Measurements from ENCODE around the gene LAMTOR5. TPM values are rescaled to one million over a fixed set of nuclear protein-coding genes. Genes with fewer than 3 reads are reported as not detected.
"Not testable (repeated sequence)": the region's sequence is repeated elsewhere in the genome, so short reads cannot be mapped to it uniquely, and the experiment has no call there.

Gene LAMTOR5
- total RNA-seq, 1 experiment from 2014 or later: 144 TPM

DNA sequence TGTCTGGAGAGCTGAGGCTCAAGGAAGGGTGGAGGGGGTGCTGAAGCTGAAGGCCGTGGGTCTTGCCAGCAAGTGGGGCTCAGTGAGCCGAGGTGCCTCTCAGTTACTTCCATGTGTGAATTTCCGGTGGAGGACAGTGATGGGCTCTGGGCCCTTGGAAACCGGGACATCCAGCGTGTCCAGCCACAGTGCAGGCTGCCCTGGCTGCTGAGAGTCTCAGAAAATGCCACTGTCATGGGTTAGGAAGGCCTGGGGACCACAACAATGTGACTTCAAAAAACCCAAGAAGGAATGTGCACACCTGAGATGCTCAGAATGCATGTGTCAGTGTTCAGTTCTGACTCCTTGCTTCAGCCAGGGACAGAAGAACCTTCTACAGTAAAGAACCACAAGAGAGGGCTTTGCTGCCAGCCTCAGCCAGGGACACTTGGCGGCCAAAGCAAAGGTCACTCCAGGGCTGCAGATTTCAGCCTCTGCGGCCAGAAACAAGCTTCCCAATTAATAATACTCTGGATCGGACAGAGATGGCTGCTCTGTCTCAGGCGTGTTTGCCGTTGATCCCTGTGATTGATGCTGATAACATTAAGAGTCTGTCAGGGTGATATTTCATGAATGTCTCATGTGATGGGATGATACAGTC lies 12.6 kb upstream of the LAMTOR5 start:
- POLR2A ChIA-PET (ENCODE audit: low non-redundant PET): no interaction called here
- Histone ChIP-seq H3K27ac (ENCODE audit: low read depth, low read length, poor library complexity, severe bottlenecking) (no peak overlapping the region), H3K4me1 (ENCODE audit: insufficient read depth, low read length, poor library complexity, severe bottlenecking) (no peaks in the 10 kb centered on the region), H3K9me3 (ENCODE audit: low read depth, low read length, poor library complexity, severe bottlenecking) (no peaks in the 10 kb centered on the region), H3K27me3 (replicated peaks; ENCODE audit: insufficient read depth, low read depth, low read length, poor library complexity) (peaks cover 52% of the 10 kb centered on the region), H3K36me3 (ENCODE audit: insufficient read depth, low read length, poor library complexity, severe bottlenecking) (no peaks in the 10 kb centered on the region), H3K4me3 (ENCODE audit: low read depth, low read length, poor library complexity, severe bottlenecking) (no peak overlapping the region)
- no TSS peak for BruUV-seq (replicated peaks)
- intact Hi-C loops (cut with micrococcal nuclease; ENCODE audit: unreplicated experiment): no loop called here
- DNase-seq (ENCODE audit: low spot score): no peak
- CTCF ChIA-PET: no interaction called here
- TF ChIP-seq CTCF (conservative IDR thresholded peaks at IDR 0.05; ENCODE audit: low read depth, low read length) (no peak), EZH2 (IDR thresholded peaks at IDR 0.05; ENCODE audit: borderline replicate concordance, low read depth, low read length, poor library complexity, severe bottlenecking) (no peak)

- no peak for DNase-seq (ENCODE audit: low spot score)
- Histone ChIP-seq H3K27ac (ENCODE audit: low read depth, low read length, poor library complexity, severe bottlenecking) (no peak overlapping the region), H3K9me3 (ENCODE audit: low read depth, low read length, poor library complexity, severe bottlenecking) (no peaks in the 10 kb centered on the region), H3K36me3 (ENCODE audit: insufficient read depth, low read length, poor library complexity, severe bottlenecking) (no peaks in the 10 kb centered on the region), H3K27me3 (replicated peaks; ENCODE audit: insufficient read depth, low read depth, low read length, poor library complexity) (peaks cover 45% of the 10 kb centered on the region), H3K4me3 (ENCODE audit: low read depth, low read length, poor library complexity, severe bottlenecking) (no peak overlapping the region), H3K4me1 (ENCODE audit: insufficient read depth, low read length, poor library complexity, severe bottlenecking) (no peaks in the 10 kb centered on the region)
- CTCF ChIA-PET: no interaction called here
- POLR2A ChIA-PET (ENCODE audit: low non-redundant PET): no interaction called here
- intact Hi-C loops (cut with micrococcal nuclease; ENCODE audit: unreplicated experiment): no loop called here
- TF ChIP-seq EZH2 (IDR thresholded peaks at IDR 0.05; ENCODE audit: borderline replicate concordance, low read depth, low read length, poor library complexity, severe bottlenecking) (no peak), CTCF (conservative IDR thresholded peaks at IDR 0.05; ENCODE audit: low read depth, low read length) (no peak)
- BruUV-seq (replicated peaks): no TSS peak
These were observed 11.2 kb upstream of the LAMTOR5 start for GRCh38 chr1:110418729-110419128.

DNA sequence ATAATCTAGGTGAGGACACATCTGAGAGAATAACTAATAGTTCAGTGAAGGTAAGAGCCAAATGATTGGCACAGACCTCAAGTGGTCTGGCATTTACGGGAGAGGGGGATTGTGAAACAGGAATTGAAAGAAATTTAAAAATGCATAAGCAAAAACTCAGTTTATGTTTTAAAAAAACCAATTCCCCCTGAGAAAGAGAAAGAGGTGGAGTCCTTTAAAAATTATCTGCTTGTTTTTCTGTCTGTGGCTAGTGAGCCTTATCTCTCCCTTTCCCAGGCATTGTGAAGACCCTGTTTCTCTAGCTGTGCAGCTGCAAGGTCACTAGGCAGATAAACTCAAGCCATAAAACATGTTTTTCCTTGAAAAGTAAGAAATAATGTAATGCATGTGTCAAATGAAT lies 5.6 kb upstream of the LAMTOR5 start:
- DNase-seq (ENCODE audit: low spot score): not testable (repeated sequence)

DNA sequence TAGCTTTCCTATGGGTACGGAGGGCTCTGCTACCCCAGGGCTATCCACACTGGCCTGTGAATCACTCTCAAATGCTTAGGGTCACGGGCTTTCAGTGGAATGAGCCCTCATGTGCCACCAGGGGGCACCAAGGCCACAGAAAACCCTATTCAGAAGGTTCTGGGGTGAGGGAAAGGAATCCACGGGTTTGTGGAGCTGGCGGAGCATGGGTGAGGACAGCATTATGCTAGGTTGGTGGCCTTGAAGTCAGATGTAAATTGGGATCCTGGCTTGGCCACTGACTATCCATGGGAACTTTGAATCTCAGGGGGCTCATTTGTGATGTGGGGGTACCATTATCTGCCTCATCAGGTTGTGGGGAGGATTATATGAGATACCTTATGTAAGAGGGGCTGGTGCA lies 5.1 kb upstream of the LAMTOR5 start:
- Histone ChIP-seq H3K27me3 (replicated peaks; ENCODE audit: insufficient read depth, low read depth, low read length, poor library complexity) (peaks cover 21% of the 10 kb centered on the region), H3K4me1 (ENCODE audit: insufficient read depth, low read length, poor library complexity, severe bottlenecking) (peaks cover 7% of the 10 kb centered on the region), H3K9me3 (ENCODE audit: low read depth, low read length, poor library complexity, severe bottlenecking) (no peaks in the 10 kb centered on the region), H3K27ac (ENCODE audit: low read depth, low read length, poor library complexity, severe bottlenecking) (no peak overlapping the region), H3K4me3 (ENCODE audit: low read depth, low read length, poor library complexity, severe bottlenecking) (no peak overlapping the region), H3K36me3 (ENCODE audit: insufficient read depth, low read length, poor library complexity, severe bottlenecking) (no peaks in the 10 kb centered on the region)
- POLR2A ChIA-PET (ENCODE audit: low non-redundant PET): no interaction called here
- peak; percentile 77 for TF ChIP-seq CTCF (conservative IDR thresholded peaks at IDR 0.05; ENCODE audit: low read depth, low read length)
- no peak for TF ChIP-seq EZH2 (IDR thresholded peaks at IDR 0.05; ENCODE audit: borderline replicate concordance, low read depth, low read length, poor library complexity, severe bottlenecking)
- no TSS peak for BruUV-seq (replicated peaks)
- DNase-seq (ENCODE audit: low spot score): peak; percentile 77
- CTCF ChIA-PET: interaction anchor here (1.3 to 2.2 kb wide), 3 partner anchors 48 to 205 kb away, joined by 3 to 20 read pairs (median 9); no protein-coding TSS in a partner anchor
- intact Hi-C loops (cut with micrococcal nuclease; ENCODE audit: unreplicated experiment): loop anchor here (1.0 to 2.0 kb wide), 2 partner anchors 48 to 84 kb away; no protein-coding TSS in a partner anchor

More for the DNA sequence above, 5.6 kb upstream of the LAMTOR5 start:
- BruUV-seq (replicated peaks); H3K9me3 ChIP-seq (ENCODE audit: low read depth, low read length, poor library complexity, severe bottlenecking); H3K4me1 ChIP-seq (ENCODE audit: insufficient read depth, low read length, poor library complexity, severe bottlenecking); H3K27ac ChIP-seq (ENCODE audit: low read depth, low read length, poor library complexity, severe bottlenecking); H3K4me3 ChIP-seq (ENCODE audit: low read depth, low read length, poor library complexity, severe bottlenecking); POLR2A ChIA-PET (ENCODE audit: low non-redundant PET); H3K36me3 ChIP-seq (ENCODE audit: insufficient read depth, low read length, poor library complexity, severe bottlenecking): not testable (repeated sequence)
- intact Hi-C loops (cut with micrococcal nuclease; ENCODE audit: unreplicated experiment): loop anchor here (2.0 kb wide), 1 partner anchor 84 kb away; no protein-coding TSS in a partner anchor
- CTCF ChIA-PET: interaction anchor here (1.3 to 2.2 kb wide), 3 partner anchors 47 to 205 kb away, joined by 3 to 20 read pairs (median 9); no protein-coding TSS in a partner anchor
- peaks cover 21% of the 10 kb centered on the region for H3K27me3 ChIP-seq (replicated peaks; ENCODE audit: insufficient read depth, low read depth, low read length, poor library complexity)

Data from A673 (cell line).